SJSA1 (cell line): ENCODE measurements around the gene VENTX. TPM values are rescaled to one million over a fixed set of nuclear protein-coding genes. Genes with fewer than 3 reads are reported as not detected.
"Not testable (repeated sequence)": the region's sequence is repeated elsewhere in the genome, so short reads cannot be mapped to it uniquely, and the experiment has no call there.

Experiments
- DNase-seq, 2 experiments: peaks; one replicate each; pipeline ENCODE4 v3.0.0-alpha.2; 2015 to 2020; ENCODE audit warnings: low spot score in 2 of 2, low read depth in 1 of 2
- H3K27ac ChIP-seq: fragments of 250-450 bp; sonication (Bioruptor Pico); 2 replicates; pipeline ENCODE4 v1.5.1; 2020; ENCODE audit warnings: mild to moderate bottlenecking, moderate library complexity
- H3K27me3 ChIP-seq: fragments of 250-450 bp; sonication (Bioruptor Pico); replicated peaks from 2 replicates; pipeline ENCODE4 v1.5.1; 2020; ENCODE audit warnings: mild to moderate bottlenecking, moderate library complexity
- H3K36me3 ChIP-seq: fragments of 250-450 bp; sonication (Bioruptor Pico); 2 replicates; pipeline ENCODE4 v1.5.1; 2020; ENCODE audit warnings: mild to moderate bottlenecking
- H3K4me1 ChIP-seq: fragments of 250-450 bp; sonication (Bioruptor Pico); replicated peaks from 2 replicates; pipeline ENCODE4 v1.6.1; 2021; ENCODE audit warnings: mild to moderate bottlenecking
- H3K4me3 ChIP-seq: fragments of 250-450 bp; sonication (Bioruptor Pico); 2 replicates; pipeline ENCODE4 v1.5.1; 2020; ENCODE audit warnings: mild to moderate bottlenecking
- H3K9me3 ChIP-seq: fragments of 250-450 bp; sonication (Bioruptor Pico); replicated peaks from 2 replicates; pipeline ENCODE4 v1.5.1; 2020; ENCODE audit warnings: mild to moderate bottlenecking
- total RNA-seq: library from RNA; depleted of rRNA; stranded (reverse); fragments of >200 nt; shearing (Covaris generic); gene quantifications from 2 replicates; pipeline ENCODE4 v1.2.3, GENCODE V29; 2014

The VENTX gene
- total RNA-seq, 1 experiment from 2014 or later = not detected

GRCh38 chr10:133229265-133230043 lies 8.2 kb upstream of the VENTX start:
- no peak for DNase-seq
- no peak overlapping the region for H3K27ac ChIP-seq
- no peaks in the 10 kb centered on the region for H3K4me1 ChIP-seq
- peaks cover 44% of the 10 kb centered on the region for H3K27me3 ChIP-seq
- H3K36me3 ChIP-seq = no peaks in the 10 kb centered on the region
- H3K4me3 ChIP-seq = no peak overlapping the region
- no peaks in the 10 kb centered on the region for H3K9me3 ChIP-seq

DNA sequence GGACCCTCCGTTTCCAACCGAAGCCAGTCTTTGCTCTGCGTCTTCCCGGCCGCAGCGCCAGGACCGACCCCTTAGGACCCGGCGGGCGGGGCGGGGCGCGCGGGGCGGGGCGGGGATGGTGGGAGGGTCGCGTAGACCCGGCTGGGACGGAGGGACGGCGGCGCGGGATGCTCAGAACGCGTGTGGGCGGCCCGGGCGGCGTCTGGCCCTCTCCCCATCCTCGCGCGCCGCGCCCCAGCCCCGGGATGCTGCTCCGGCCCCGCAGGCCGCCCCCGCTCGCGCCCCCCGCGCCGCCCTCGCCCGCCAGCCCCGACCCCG lies 7.7 kb upstream of the VENTX start, which contains the start of gene UTF1:
UTF1 (plus strand) TSS at position 174 of the 318 bp plus-strand sequence; CDS start at position 246, 72 bp downstream.
- no peaks in the 10 kb centered on the region for H3K9me3 ChIP-seq
- H3K27me3 ChIP-seq = peaks cover 44% of the 10 kb centered on the region
- H3K4me3 ChIP-seq = no peak within 1 kb of the TSS
- H3K4me1 ChIP-seq = no peaks in the 10 kb centered on the region
- DNase-seq = no peak
- H3K36me3 ChIP-seq = no peaks in the 10 kb centered on the region
- no peak within 1 kb of the TSS for H3K27ac ChIP-seq

- no peak overlapping the region for H3K4me3 ChIP-seq
- no peaks in the 10 kb centered on the region for H3K36me3 ChIP-seq
- no peaks in the 10 kb centered on the region for H3K4me1 ChIP-seq
- H3K27ac ChIP-seq = no peak overlapping the region
- no peaks in the 10 kb centered on the region for H3K9me3 ChIP-seq
- H3K27me3 ChIP-seq = peaks cover 49% of the 10 kb centered on the region
- no peak for DNase-seq
Measured at GRCh38 chr10:133230387-133231195, 7.1 kb upstream of the VENTX start.

- Histone ChIP-seq H3K27ac (no peak overlapping the region), H3K4me3 (no peak overlapping the region), H3K9me3 (no peaks in the 10 kb centered on the region), H3K4me1 (no peaks in the 10 kb centered on the region), H3K27me3 (peaks cover 52% of the 10 kb centered on the region), H3K36me3 (no peaks in the 10 kb centered on the region)
- DNase-seq = no peak
Measured at GRCh38 chr10:133231244-133231945, 6.3 kb upstream of the VENTX start.

GRCh38 chr10:133231946-133232574 lies 5.6 kb upstream of the VENTX start:
- DNase-seq = no peak
- no peaks in the 10 kb centered on the region for H3K4me1 ChIP-seq
- H3K27ac ChIP-seq = no peak overlapping the region
- H3K27me3 ChIP-seq = peaks cover 58% of the 10 kb centered on the region
- no peaks in the 10 kb centered on the region for H3K36me3 ChIP-seq
- H3K4me3 ChIP-seq = no peak overlapping the region
- H3K9me3 ChIP-seq = 0 out of 2 replicates have a peak, but pooled peaks cover 2% of the 10 kb centered on the region

DNA sequence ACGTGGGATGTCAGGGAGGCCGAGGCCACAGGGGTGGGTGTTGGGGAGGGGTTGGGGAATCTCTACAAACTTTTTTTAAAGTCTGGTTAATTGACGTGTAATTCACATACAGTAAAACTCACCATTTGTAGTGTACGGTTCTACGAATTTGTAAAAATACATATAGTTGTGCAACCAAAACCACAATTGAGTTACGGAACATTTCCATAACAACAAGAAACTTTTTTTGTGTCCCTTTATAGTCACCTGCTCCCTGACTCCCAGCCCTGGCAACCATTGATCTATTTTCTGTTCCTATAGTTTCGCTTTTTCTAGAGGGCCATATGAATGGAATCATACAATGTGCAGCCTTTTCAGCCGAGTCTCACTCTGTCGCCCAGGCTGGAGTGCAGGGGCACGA lies 2.9 kb upstream of the VENTX start:
- H3K4me3 ChIP-seq, H3K9me3 ChIP-seq, H3K36me3 ChIP-seq, DNase-seq, H3K4me1 ChIP-seq, H3K27ac ChIP-seq: not testable (repeated sequence)
- H3K27me3 ChIP-seq = peaks cover 65% of the 10 kb centered on the region

- no peak for DNase-seq
- H3K27ac ChIP-seq = no peak overlapping the region
- H3K27me3 ChIP-seq = peaks cover 64% of the 10 kb centered on the region
- 0 out of 2 replicates have a peak, but pooled peaks cover 2% of the 10 kb centered on the region for H3K9me3 ChIP-seq
- no peak overlapping the region for H3K4me3 ChIP-seq
- H3K36me3 ChIP-seq = no peaks in the 10 kb centered on the region
- no peaks in the 10 kb centered on the region for H3K4me1 ChIP-seq
Measured at GRCh38 chr10:133235265-133235855, 2.3 kb upstream of the VENTX start.

DNA sequence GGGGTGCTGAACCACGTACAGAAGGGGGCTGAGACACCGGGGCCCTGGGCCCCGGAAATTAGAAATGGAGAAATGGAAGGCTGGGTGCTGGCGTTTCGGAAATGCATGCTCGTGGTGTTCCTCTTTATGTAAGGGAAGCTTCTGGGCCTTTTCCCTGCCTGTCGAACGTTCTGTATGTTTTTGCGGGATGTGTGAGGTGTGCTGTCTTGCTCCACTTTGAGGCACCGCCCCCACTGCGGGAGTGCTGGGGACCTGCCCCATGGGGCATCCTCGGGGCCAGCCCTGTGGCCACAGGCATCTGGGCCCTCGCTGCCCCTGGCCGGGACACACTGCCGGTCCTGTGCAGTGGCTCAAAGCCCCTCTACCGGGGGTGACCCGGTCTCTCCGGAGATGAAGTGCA lies 1.7 kb upstream of the VENTX start:
- no peak overlapping the region for H3K4me3 ChIP-seq
- no peak for DNase-seq
- H3K36me3 ChIP-seq = no peaks in the 10 kb centered on the region
- peaks cover 59% of the 10 kb centered on the region for H3K27me3 ChIP-seq
- H3K4me1 ChIP-seq = no peaks in the 10 kb centered on the region
- 0 out of 2 replicates have a peak, but pooled peaks cover 2% of the 10 kb centered on the region for H3K9me3 ChIP-seq
- no peak overlapping the region for H3K27ac ChIP-seq

GRCh38 chr10:133236401-133237240 lies 1.0 kb upstream of the VENTX start:
- Histone ChIP-seq H3K9me3 (0 out of 2 replicates have a peak, but pooled peaks cover 2% of the 10 kb centered on the region), H3K4me1 (no peaks in the 10 kb centered on the region), H3K36me3 (no peaks in the 10 kb centered on the region), H3K27ac (no peak overlapping the region), H3K4me3 (no peak overlapping the region), H3K27me3 (peaks cover 53% of the 10 kb centered on the region)
- DNase-seq = no peak

DNA sequence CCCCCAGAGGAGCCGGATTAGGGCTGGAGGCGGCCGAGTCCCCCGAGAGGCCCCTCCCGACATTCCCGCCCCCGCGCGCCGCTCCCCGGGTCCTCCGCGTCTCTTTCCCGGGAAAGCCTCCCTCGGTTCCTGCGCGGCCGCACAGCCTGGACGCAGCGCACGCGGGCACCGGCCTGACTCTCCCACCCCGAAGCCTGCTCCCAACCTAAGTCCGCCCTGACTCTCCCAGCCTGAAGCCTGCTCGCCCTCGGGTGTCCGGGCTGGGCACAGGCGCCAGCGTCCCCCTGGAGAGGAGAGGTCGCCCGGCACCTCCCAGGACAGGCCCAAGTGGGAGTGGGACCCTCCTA lies 441 bp upstream of the VENTX start:
- no peaks in the 10 kb centered on the region for H3K36me3 ChIP-seq

DNA sequence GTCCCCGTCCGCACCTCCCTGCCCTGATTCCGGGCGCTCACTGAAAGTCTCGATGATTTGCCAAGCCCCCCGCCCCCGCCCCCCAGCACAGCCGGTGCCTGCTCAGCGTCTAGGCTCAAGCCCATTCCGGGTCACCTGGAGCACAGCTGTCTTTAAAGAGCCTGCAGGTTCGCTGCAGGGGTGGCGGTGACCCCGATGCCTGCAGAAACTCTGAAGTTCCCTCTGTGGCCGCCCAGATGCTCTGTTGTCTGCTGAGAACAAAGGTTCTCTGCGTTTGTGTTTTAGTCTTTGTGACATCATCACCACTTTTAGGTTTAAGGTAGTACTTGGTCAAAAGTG lies 780 bp downstream of the VENTX start:
- no peaks in the 10 kb centered on the region for H3K36me3 ChIP-seq
- H3K4me3 ChIP-seq = no peak overlapping the region
- no peaks in the 10 kb centered on the region for H3K4me1 ChIP-seq
- H3K27ac ChIP-seq = no peak overlapping the region
- 0 out of 2 replicates have a peak, but pooled peaks cover 2% of the 10 kb centered on the region for H3K9me3 ChIP-seq
- no peak for DNase-seq
- peaks cover 40% of the 10 kb centered on the region for H3K27me3 ChIP-seq

More for the DNA sequence above, 441 bp upstream of the VENTX start:
- H3K4me1 ChIP-seq = no peaks in the 10 kb centered on the region
- peaks cover 47% of the 10 kb centered on the region for H3K27me3 ChIP-seq
- DNase-seq = no peak
- H3K9me3 ChIP-seq = 0 out of 2 replicates have a peak, but pooled peaks cover 2% of the 10 kb centered on the region
- no peak overlapping the region for H3K27ac ChIP-seq
- H3K4me3 ChIP-seq = no peak overlapping the region

- Histone ChIP-seq H3K9me3 (0 out of 2 replicates have a peak, but pooled peaks cover 2% of the 10 kb centered on the region), H3K4me3 (no peak overlapping the region), H3K4me1 (no peaks in the 10 kb centered on the region), H3K27me3 (peaks cover 35% of the 10 kb centered on the region), H3K36me3 (no peaks in the 10 kb centered on the region), H3K27ac (no peak overlapping the region)
- DNase-seq = no peak
Measured at GRCh38 chr10:133239990-133240389, 2.3 kb downstream of the VENTX start.
